HCT116 (cell line): ENCODE data around the gene TAS1R2. TPM values are rescaled to one million over a fixed set of nuclear protein-coding genes. Genes with fewer than 3 reads are reported as not detected.

ENCODE experiments used
- ATAC-seq: fragments of 200-7000 bp; cut with Tn5 transposase; 2 replicates; pipeline ENCODE4 v1.9.1; 2020; ENCODE audit warnings: mild to moderate bottlenecking, moderate library complexity
- BruUV-seq: library from RNA; stranded (reverse); fragments of 400-500 nt; replicated peaks from 2 replicates; lab custom pipeline; 2021; lab: Mats Ljungman, UMichigan
- CTCF ChIA-PET: fragments of 300-600 bp; sonication (Branson Sonifier 250); formaldehyde crosslinking; loops from one replicate; lab custom pipeline; 2021; ENCODE audit warnings: antibody characterized with exemption; lab: Charles Lee
- POLR2A ChIA-PET: fragments of 300-600, 350-600 bp; sonication (Branson Sonifier 250); formaldehyde crosslinking; loops from one replicate; lab custom pipeline; 2021; ENCODE audit warnings: antibody characterized with exemption; lab: Charles Lee
- RAD21 ChIA-PET, 2 experiments: fragments of 300-600 bp; sonication (Branson Sonifier 250); formaldehyde crosslinking; loops; one replicate each; lab custom pipeline; 2023; ENCODE audit warnings: low total read pairs in 2 of 2; ENCODE audit not compliant: uncharacterized antibody in 2 of 2, unreplicated experiment in 2 of 2, low non-redundant PET in 1 of 2; lab: Charles Lee
- DNase-seq: peaks from one replicate; pipeline ENCODE4 v3.0.0-alpha.2; 2010; ENCODE audit warnings: low read depth, low spot score
- H2AFZ ChIP-seq: fragments of 200-600 bp; shearing (Covaris generic), sonication (generic); 2 replicates; pipeline ENCODE4 v1.6.1; 2017; ENCODE audit warnings: low read depth, mixed run types, mixed read lengths, antibody characterized with exemption, low read length; ENCODE audit not compliant: poor library complexity, severe bottlenecking
- H3K27ac ChIP-seq: 2 replicates; pipeline ENCODE4 v1.5.1; 2012; ENCODE audit warnings: low read depth, low read length
- H3K27me3 ChIP-seq: fragments of 200-600 bp; sonication (generic); 2 replicates; pipeline ENCODE4 v1.6.1; 2016; ENCODE audit warnings: mixed run types, low read length, mixed read lengths; ENCODE audit not compliant: insufficient read depth
- H3K36me3 ChIP-seq, 2 experiments: fragments of 200-500 bp in 1 of 2; fragments of 200-600 bp in 1 of 2; sonication (Bioruptor generic) in 1 of 2; sonication (generic) in 1 of 2; 2 replicates each; pipeline versions ENCODE4 v1.5.1 to v1.6.1; 2014 to 2016; ENCODE audit warnings: low read length in 2 of 2, inconsistent platforms in 1 of 2, mixed read lengths in 1 of 2, mixed run types in 1 of 2; ENCODE audit not compliant: insufficient read depth in 2 of 2, control insufficient read depth in 1 of 2
- H3K4me1 ChIP-seq, 2 experiments: fragments of 200-600 bp in 1 of 2; sonication (generic) in 1 of 2; 2 replicates each; pipeline versions ENCODE4 v1.5.1 to v1.6.1; 2012 to 2017; ENCODE audit warnings: low read length in 2 of 2, inconsistent platforms in 1 of 2, mild to moderate bottlenecking in 1 of 2, mixed read lengths in 1 of 2, mixed run types in 1 of 2, moderate library complexity in 1 of 2; ENCODE audit not compliant: insufficient read depth in 2 of 2, control insufficient read depth in 1 of 2
- H3K4me2 ChIP-seq: fragments of 200-600 bp; sonication (generic); 2 replicates; pipeline ENCODE4 v1.6.1; 2017; ENCODE audit warnings: mixed run types, low read length, mixed read lengths
- H3K4me3 ChIP-seq, 2 experiments: fragments of 200-600 bp in 1 of 2; sonication (generic) in 1 of 2; replicated peaks in 1 of 2; 2 replicates each; pipeline ENCODE4 v1.5.1; 2011 to 2016; ENCODE audit warnings: low read length in 2 of 2, control low read depth in 1 of 2, low read depth in 1 of 2, mild to moderate bottlenecking in 1 of 2, mixed read lengths in 1 of 2, mixed run types in 1 of 2
- H3K79me2 ChIP-seq: fragments of 200-600 bp; sonication (generic); 2 replicates; pipeline ENCODE4 v1.6.1; 2017; ENCODE audit warnings: mild to moderate bottlenecking, mixed run types, low read length, moderate library complexity, mixed read lengths; ENCODE audit not compliant: insufficient read depth
- H3K9ac ChIP-seq: fragments of 200-600 bp; sonication (generic); 2 replicates; pipeline ENCODE4 v1.6.1; 2016; ENCODE audit warnings: low read length, mixed read lengths
- H3K9me2 ChIP-seq: fragments of 200-600 bp; sonication (generic), shearing (Covaris generic); 2 replicates; pipeline ENCODE4 v1.6.1; 2017; ENCODE audit warnings: mixed run types, mild to moderate bottlenecking, moderate library complexity; ENCODE audit not compliant: insufficient read depth
- H3K9me3 ChIP-seq, 2 experiments: fragments of 200-500 bp in 1 of 2; fragments of 200-600 bp in 1 of 2; sonication (Bioruptor generic) in 1 of 2; sonication (generic) in 1 of 2; 2 replicates each; pipeline ENCODE4 v1.6.1; 2014 to 2017; ENCODE audit warnings: low read length in 2 of 2, mixed read lengths in 2 of 2, inconsistent platforms in 1 of 2, low read depth in 1 of 2, mild to moderate bottlenecking in 1 of 2, mixed run types in 1 of 2, moderate library complexity in 1 of 2; ENCODE audit not compliant: control insufficient read depth in 1 of 2, insufficient read depth in 1 of 2
- H4K20me1 ChIP-seq: fragments of 200-600 bp; sonication (generic), shearing (Covaris generic); 2 replicates; pipeline ENCODE4 v1.6.1; 2017; ENCODE audit warnings: mixed run types, mild to moderate bottlenecking, moderate library complexity; ENCODE audit not compliant: insufficient read depth
- ATF3 ChIP-seq: IDR thresholded peaks from 2 replicates; pipeline ENCODE4 v1.6.1; 2012
- CBX3 ChIP-seq: IDR thresholded peaks from 2 replicates; pipeline ENCODE4 v1.6.1; 2012; ENCODE audit warnings: low read depth
- CTCF ChIP-seq, 3 experiments: fragments of 200-600 bp in 1 of 3; sonication (generic) in 1 of 3; IDR thresholded peaks in 2 of 3; conservative IDR thresholded peaks in 1 of 3; 2 replicates each; pipeline ENCODE4 v1.5.1; 2012 to 2017; ENCODE audit warnings: low read depth in 2 of 3, low read length in 2 of 3, antibody characterized with exemption in 1 of 3, borderline replicate concordance in 1 of 3, control low read depth in 1 of 3, mild to moderate bottlenecking in 1 of 3, mixed read lengths in 1 of 3, mixed run types in 1 of 3, moderate library complexity in 1 of 3; ENCODE audit not compliant: insufficient read depth in 1 of 3
- ELF1 ChIP-seq: IDR thresholded peaks from 2 replicates; pipeline ENCODE4 v1.6.1; 2012; ENCODE audit warnings: low read depth, borderline replicate concordance
- POLR2AphosphoS5 ChIP-seq: IDR thresholded peaks from 2 replicates; pipeline ENCODE4 v1.6.1; 2011; ENCODE audit warnings: mild to moderate bottlenecking, low read depth, low read length, moderate library complexity
- RAD21 ChIP-seq: IDR thresholded peaks from 2 replicates; pipeline ENCODE4 v1.6.1; 2012; ENCODE audit warnings: low read depth, mild to moderate bottlenecking
- REST ChIP-seq: IDR thresholded peaks from 2 replicates; pipeline ENCODE4 v1.6.1; 2012; ENCODE audit warnings: low read depth
- SP1 ChIP-seq: IDR thresholded peaks from 2 replicates; pipeline ENCODE4 v1.6.1; 2012; ENCODE audit warnings: low read depth
- SRF ChIP-seq: IDR thresholded peaks from 2 replicates; pipeline ENCODE4 v1.6.1; 2012; ENCODE audit warnings: low read depth
- TCF7L2 ChIP-seq: IDR thresholded peaks from 2 replicates; pipeline ENCODE4 v1.7.0; 2011; ENCODE audit warnings: borderline replicate concordance, inconsistent platforms; ENCODE audit not compliant: insufficient read depth, insufficient read length; ENCODE audit errors: extremely low read depth
- YY1 ChIP-seq: IDR thresholded peaks from 2 replicates; pipeline ENCODE4 v1.6.1; 2011; ENCODE audit warnings: low read length, low read depth, moderate library complexity, mild to moderate bottlenecking; ENCODE audit not compliant: insufficient replicate concordance; ENCODE audit errors: extremely low read depth
- ZBTB33 ChIP-seq: IDR thresholded peaks from 2 replicates; pipeline ENCODE4 v1.6.1; 2011; ENCODE audit warnings: mild to moderate bottlenecking, low read length, moderate library complexity; ENCODE audit not compliant: insufficient replicate concordance; ENCODE audit errors: extremely low read depth
- ZNF274 ChIP-seq: fragments of 200-500 bp; sonication (Bioruptor generic); IDR thresholded peaks from 2 replicates; pipeline ENCODE4 v1.6.1; 2014; ENCODE audit warnings: mild to moderate bottlenecking, low read depth, low read length, inconsistent platforms
- intact Hi-C: fragments of 100-400 bp; cut with micrococcal nuclease; formaldehyde crosslinking; loops from 2 replicates; pipeline ENCODE4 v1.10.0; 2022
- total RNA-seq: library from RNA; stranded (reverse); gene quantifications from one replicate; pipeline ENCODE4 v1.2.1, GENCODE V29; 2021; ENCODE audit not compliant: unreplicated experiment

The TAS1R2 gene
- total RNA-seq, 1 experiment from 2014 or later, result not detected

- ATAC-seq, result no peak
- ChIA-PET POLR2A (no interaction called here), CTCF (no interaction called here)
Observed at GRCh38 chr1:18856435-18856834, 3.0 kb downstream of the TAS1R2 start.

More at GRCh38 chr1:18856435-18856834, 3.0 kb downstream of the TAS1R2 start:
- no peaks in the 10 kb centered on the region for H3K79me2 ChIP-seq
- no TSS peak for BruUV-seq
- no peaks in the 10 kb centered on the region for H3K9me2 ChIP-seq
- H3K27me3 ChIP-seq, result peaks cover 16% of the 10 kb centered on the region
- H4K20me1 ChIP-seq, result no peaks in the 10 kb centered on the region
- no peaks in the 10 kb centered on the region for H3K36me3 ChIP-seq
- H3K4me2 ChIP-seq, result no peak overlapping the region
- RAD21 ChIA-PET, result no interaction called here
- H3K9me3 ChIP-seq, result no peaks in the 10 kb centered on the region
- H3K9ac ChIP-seq, result no peak overlapping the region
- no peaks in the 10 kb centered on the region for H3K4me1 ChIP-seq
- no peak overlapping the region for H2AFZ ChIP-seq
- no peak for TF ChIP-seq ATF3
- TF ChIP-seq CTCF (IDR thresholded peaks at IDR 0.05 in 2 of 3, conservative IDR thresholded peaks at IDR 0.05 in 1 of 3; ENCODE audit: borderline replicate concordance in 1 of 3, insufficient read depth in 1 of 3, low read depth in 2 of 3, low read length in 2 of 3), result no peak
- no peak for TF ChIP-seq SP1
- TF ChIP-seq ZBTB33, result no peak
- TF ChIP-seq POLR2AphosphoS5, result no peak
- no peak for TF ChIP-seq ZNF274
- no peak for TF ChIP-seq YY1
- no peak for TF ChIP-seq CBX3
- TF ChIP-seq TCF7L2, result no peak
- no peak for TF ChIP-seq SRF
- TF ChIP-seq REST, result no peak
- no peak for TF ChIP-seq ELF1
- TF ChIP-seq RAD21, result no peak
- no peak overlapping the region for H3K4me3 ChIP-seq
- intact Hi-C loops, result no loop called here
- H3K27ac ChIP-seq, result no peak overlapping the region
- DNase-seq, result no peak
